GM10248 (cell line): ENCODE measurements around the gene GAMT.

Source experiments
- CTCF ChIA-PET: fragments of 300-600 bp; sonication (Branson Sonifier 250); formaldehyde crosslinking; extraction: SDS; loops from one replicate; lab custom pipeline; 2021; ENCODE audit warnings: antibody characterized with exemption; lab: Yijun Ruan, JAX
- POLR2A ChIA-PET: fragments of 350-650 bp; sonication (Branson Sonifier 250); formaldehyde crosslinking; extraction: SDS; loops from one replicate; lab custom pipeline; 2020; ENCODE audit warnings: antibody characterized with exemption; lab: Yijun Ruan, JAX
- DNase-seq: peaks from one replicate; pipeline ENCODE4 v3.0.0; 2012; ENCODE audit errors: extremely low spot score
- TF ChIP-seq, protein P1 (sequence below): IDR thresholded peaks from 2 replicates; pipeline ENCODE4 v1.5.1; 2012; ENCODE audit warnings: mild to moderate bottlenecking, low read depth; ENCODE audit errors: extremely low read depth, missing control alignments, control extremely low read depth

The GAMT gene

DNA sequence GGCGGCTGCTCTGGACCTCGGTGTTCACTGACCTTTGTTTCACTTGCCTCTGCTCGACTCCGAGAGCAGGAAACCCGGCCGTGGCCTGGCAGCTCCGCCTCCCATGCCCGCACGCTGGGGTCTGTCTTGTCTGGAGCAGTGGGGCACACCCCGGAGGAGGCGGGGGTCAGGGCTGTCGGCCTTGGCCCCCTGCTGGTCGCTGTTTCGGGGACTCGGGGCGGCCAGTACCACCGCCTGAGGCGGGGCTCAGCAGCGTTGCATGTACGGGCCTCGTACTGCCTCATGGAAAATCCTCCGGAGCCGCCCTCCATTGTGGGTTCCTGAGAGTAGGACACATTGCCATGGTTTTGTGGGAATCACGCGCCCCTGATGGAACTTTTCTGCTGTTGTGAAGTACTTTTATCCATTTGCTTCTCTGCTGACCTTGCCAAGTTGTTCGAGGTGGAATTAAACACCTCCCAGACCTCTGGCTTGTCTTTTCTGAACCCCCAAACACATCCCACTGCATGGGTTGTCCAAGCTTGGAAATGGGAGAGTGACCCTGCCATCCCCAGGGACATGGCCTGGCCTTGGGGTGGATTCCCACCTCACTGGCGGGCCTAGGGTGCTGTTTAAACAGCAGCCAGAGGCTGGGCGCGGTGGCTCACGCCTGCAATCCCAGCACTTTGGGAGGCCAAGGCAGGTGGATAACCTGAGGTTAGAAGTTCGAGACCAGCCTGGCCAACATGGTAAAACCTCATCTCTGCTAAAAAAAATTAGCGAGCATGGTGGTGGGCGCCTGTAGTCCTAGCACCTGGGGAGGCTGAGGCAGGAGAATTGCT is 23.2 kb downstream of the GAMT start:
- CTCF ChIA-PET = no interaction called here
- POLR2A ChIA-PET = no interaction called here
- TF ChIP-seq, protein P1, sequence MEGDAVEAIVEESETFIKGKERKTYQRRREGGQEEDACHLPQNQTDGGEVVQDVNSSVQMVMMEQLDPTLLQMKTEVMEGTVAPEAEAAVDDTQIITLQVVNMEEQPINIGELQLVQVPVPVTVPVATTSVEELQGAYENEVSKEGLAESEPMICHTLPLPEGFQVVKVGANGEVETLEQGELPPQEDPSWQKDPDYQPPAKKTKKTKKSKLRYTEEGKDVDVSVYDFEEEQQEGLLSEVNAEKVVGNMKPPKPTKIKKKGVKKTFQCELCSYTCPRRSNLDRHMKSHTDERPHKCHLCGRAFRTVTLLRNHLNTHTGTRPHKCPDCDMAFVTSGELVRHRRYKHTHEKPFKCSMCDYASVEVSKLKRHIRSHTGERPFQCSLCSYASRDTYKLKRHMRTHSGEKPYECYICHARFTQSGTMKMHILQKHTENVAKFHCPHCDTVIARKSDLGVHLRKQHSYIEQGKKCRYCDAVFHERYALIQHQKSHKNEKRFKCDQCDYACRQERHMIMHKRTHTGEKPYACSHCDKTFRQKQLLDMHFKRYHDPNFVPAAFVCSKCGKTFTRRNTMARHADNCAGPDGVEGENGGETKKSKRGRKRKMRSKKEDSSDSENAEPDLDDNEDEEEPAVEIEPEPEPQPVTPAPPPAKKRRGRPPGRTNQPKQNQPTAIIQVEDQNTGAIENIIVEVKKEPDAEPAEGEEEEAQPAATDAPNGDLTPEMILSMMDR = no peak
- DNase-seq = no peak

DNA sequence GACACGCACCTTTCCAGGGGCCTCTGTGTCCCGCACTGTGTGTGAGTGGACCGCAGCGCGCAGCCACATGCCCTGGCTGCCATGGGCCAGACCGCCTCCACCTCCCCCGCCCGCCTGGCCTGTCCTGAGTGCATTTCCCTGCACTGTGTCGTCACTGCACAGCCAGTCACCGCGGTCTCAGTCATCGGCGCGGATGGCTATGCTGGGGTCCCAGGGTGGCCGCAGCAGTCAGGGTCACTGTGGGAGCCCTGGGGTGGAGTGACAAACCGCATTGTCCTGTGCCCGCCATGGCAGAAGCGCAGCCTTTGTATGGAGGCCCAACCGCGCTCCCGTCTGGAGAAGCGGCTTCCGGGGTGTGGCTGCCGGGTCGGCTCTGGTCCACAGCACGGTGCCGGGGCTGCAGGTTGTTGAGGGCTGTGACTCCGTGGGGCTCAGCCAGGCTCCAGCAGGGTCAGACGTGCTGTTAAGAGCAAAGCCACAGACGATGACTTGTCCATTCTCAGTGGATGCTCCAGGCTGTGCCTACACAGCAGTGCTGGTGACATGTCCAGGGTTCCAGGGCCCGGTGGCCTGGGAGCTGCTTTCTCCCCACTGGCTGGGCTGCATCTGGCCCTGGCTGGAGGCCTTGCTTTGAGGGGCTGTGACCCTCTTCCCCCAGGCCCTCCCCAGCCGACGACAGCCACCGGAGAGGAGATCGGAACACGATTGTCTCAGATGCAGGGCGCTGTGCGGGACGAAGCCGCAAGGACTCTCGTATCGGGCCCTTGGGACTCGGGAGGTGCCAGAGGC is 24.0 kb downstream of the GAMT start:
- ChIA-PET POLR2A (no interaction called here), CTCF (no interaction called here)
- TF ChIP-seq, protein P1 = no peak
- DNase-seq = no peak

DNA sequence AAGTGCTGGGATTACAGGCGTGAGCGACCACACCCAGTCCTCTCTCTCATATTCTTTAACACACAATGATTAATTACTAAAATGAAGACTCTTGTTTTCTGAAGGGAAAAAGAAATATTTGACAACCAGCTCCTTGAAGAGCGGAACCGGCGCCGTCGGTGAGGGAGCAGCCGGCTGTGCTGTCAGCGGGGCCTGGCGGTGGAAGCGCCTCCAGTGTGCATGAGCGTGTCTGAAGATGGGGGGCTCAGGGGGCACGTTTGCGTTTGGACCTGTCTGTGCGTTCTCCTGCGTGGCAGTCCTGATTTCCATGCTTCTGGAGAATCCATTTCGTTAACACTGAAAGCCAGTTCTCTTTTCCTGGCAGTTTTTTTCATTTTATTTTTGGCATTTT is 24.9 kb downstream of the GAMT start:
- TF ChIP-seq, protein P1 = no peak
- no peak for DNase-seq
- POLR2A ChIA-PET = interaction anchor here (0.7 kb wide), 1 partner anchor 66 kb away, joined by 3 read pairs; no protein-coding TSS in a partner anchor
- CTCF ChIA-PET = no interaction called here

DNA sequence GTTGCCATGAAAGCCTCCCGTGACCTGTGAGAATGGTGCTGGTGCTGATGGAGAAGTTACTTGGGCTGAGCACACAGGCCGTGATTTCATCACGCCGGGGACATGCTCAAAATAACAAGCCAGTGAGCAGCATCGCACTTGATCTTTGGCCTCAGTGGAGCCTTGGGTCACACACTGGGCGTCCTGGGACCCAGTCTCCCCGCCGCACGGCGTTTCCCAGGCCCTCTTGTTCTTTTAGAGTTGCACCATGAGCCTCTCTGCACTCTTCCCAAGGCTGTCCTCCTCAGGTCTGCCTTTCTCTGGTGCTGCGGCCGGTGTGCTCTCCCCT is 27.1 kb downstream of the GAMT start:
- CTCF ChIA-PET = interaction anchor here (2.2 to 7.6 kb wide), 3 partner anchors 59 to 106 kb away, joined by 7 to 87 read pairs (median 47); partner anchors contain the start of gene CIRBP
- POLR2A ChIA-PET = no interaction called here

DNA sequence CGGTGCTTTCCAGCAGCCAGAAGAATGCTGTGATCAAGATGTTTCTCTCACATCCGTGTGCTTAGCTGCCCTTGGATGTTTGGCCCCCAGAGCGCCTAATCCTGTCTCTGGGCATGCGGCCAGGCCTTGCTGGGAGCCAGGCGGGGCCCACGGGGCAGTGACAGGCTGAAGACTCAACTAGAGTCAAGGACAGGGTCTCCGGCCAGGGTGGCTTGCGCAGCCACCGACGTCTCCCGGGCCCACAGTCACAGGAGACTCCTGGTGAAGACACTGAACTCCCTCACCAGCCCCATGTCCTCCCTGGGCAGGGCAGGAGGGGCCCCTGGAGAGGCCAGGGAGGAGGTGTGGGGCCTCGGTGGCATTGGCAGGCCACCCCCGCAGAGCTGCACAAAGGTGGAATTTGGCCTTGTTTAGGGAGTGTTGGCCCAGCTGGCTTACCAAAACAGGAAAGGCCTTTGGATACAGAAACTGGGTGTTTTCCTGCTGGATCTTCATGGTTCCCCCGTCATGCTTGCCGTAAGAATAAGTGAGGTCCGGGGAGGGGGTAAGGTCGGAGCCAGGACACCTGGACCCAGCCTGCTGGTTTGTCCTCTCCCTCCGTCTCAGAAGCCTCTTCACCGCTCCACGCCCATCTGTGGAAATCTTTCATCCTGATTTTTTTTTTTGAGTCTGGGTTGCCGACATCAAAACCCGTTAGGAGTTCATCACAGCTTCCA is 27.6 kb downstream of the GAMT start:
- TF ChIP-seq, protein P1 = no peak
- CTCF ChIA-PET = interaction anchor here (0.9 to 7.6 kb wide), 7 partner anchors 9 to 105 kb away, joined by 3 to 87 read pairs (median 7); partner anchors contain the start of genes CIRBP and NDUFS7
- POLR2A ChIA-PET = no interaction called here
- DNase-seq = no peak

More for the DNA sequence above, 27.1 kb downstream of the GAMT start:
- DNase-seq = no peak
- TF ChIP-seq, protein P1 = no peak

DNA sequence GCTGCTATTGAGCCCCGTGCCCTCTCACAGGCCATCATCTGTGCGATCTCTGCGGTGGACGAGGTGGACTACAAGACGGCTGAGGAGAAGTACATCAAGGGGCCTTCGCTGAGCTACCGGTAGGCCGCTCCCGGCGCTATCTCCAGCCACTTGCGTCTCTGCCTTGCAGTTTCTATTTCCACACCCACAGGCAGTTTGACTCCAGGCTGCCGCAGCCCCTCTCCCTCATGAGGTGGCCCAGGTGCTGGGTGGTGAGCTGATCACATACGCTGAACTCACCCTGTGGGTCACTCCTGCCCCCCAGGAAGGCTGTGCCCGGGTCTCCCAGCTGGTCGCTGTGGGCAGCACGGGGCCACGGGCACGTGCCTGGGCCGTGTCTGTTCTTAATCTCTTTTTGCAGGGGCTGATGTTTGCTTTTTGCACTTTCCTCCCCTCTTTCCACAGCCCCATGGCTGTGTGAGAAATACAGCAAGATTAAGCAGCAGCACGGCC is 28.3 kb downstream of the GAMT start:
- ChIA-PET POLR2A (no interaction called here), CTCF (interaction anchor here (0.9 to 7.6 kb wide), 13 partner anchors 8 to 129 kb away, joined by 3 to 87 read pairs (median 7); partner anchors contain the start of genes CIRBP and NDUFS7)
- no peak for DNase-seq
- TF ChIP-seq, protein P1 = no peak
